Measurements from ENCODE around the gene SLC44A3. TPM values are rescaled to one million over a fixed set of nuclear protein-coding genes. Genes with fewer than 3 reads are reported as not detected.

Gene SLC44A3
- total RNA-seq, 4 donors from 2014 or later: 0.19 TPM; not detected in 3

- in situ Hi-C loops (cut with MboI; ENCODE audit: low sequenced_read_pairs in 4 of 4) (no loop called here), intact Hi-C loops (cut with DNase I; ENCODE audit: low total_unique reads) (loop anchor here (5.0 kb wide), 1 partner anchor 884 kb away; no protein-coding TSS in a partner anchor)
- Histone ChIP-seq H3K9me3 (no peaks in the 10 kb centered on the region), H3K27ac (no peak overlapping the region), H3K4me1 (no peaks in the 10 kb centered on the region), H3K27me3 (no peaks in the 10 kb centered on the region), H3K36me3 (no peaks in the 10 kb centered on the region), H3K4me3 (no peak overlapping the region)
- DNase-seq: no peak
- ATAC-seq: no peak
- TF ChIP-seq CTCF (IDR thresholded peaks at IDR 0.05 in 4 of 5, conservative IDR thresholded peaks at IDR 0.05 in 1 of 5): no peak
- no peak for TF ChIP-seq POLR2A (IDR thresholded peaks at IDR 0.05)
Observed at GRCh38 chr1:94840808-94841207, 20.7 kb downstream of the SLC44A3 start.

GRCh38 chr1:94843430-94843829, 23.3 kb downstream of the SLC44A3 start:
- H3K4me3 ChIP-seq: no peak overlapping the region
- no peak overlapping the region for H3K27ac ChIP-seq
- H3K9me3 ChIP-seq: no peaks in the 10 kb centered on the region
- H3K36me3 ChIP-seq: no peaks in the 10 kb centered on the region
- H3K27me3 ChIP-seq: no peaks in the 10 kb centered on the region
- ATAC-seq: no peak
- no peaks in the 10 kb centered on the region for H3K4me1 ChIP-seq
- intact Hi-C loops (cut with DNase I; ENCODE audit: low total_unique reads) (loop anchor here (5.0 kb wide), 1 partner anchor 886 kb away; no protein-coding TSS in a partner anchor), in situ Hi-C loops (cut with MboI; ENCODE audit: low sequenced_read_pairs in 4 of 4) (no loop called here)
- TF ChIP-seq POLR2A (IDR thresholded peaks at IDR 0.05) (no peak), CTCF (IDR thresholded peaks at IDR 0.05 in 4 of 5, conservative IDR thresholded peaks at IDR 0.05 in 1 of 5) (no peak)
- no peak for DNase-seq

GRCh38 chr1:94843846-94844245, 23.7 kb downstream of the SLC44A3 start:
- no peak overlapping the region for H3K4me3 ChIP-seq
- intact Hi-C loops (cut with DNase I; ENCODE audit: low total_unique reads) (loop anchor here (5.0 kb wide), 1 partner anchor 887 kb away; no protein-coding TSS in a partner anchor), in situ Hi-C loops (cut with MboI; ENCODE audit: low sequenced_read_pairs in 4 of 4) (no loop called here)

GRCh38 chr1:94846308-94846707, 26.2 kb downstream of the SLC44A3 start:
- Histone ChIP-seq H3K4me1 (no peaks in the 10 kb centered on the region), H3K27ac (no peak overlapping the region), H3K27me3 (no peaks in the 10 kb centered on the region), H3K4me3 (no peak overlapping the region), H3K36me3 (no peaks in the 10 kb centered on the region), H3K9me3 (no peaks in the 10 kb centered on the region)
- in situ Hi-C loops (cut with MboI; ENCODE audit: low sequenced_read_pairs in 4 of 4) (no loop called here), intact Hi-C loops (cut with DNase I; ENCODE audit: low total_unique reads) (no loop called here)
- no peak for DNase-seq
- TF ChIP-seq CTCF (IDR thresholded peaks at IDR 0.05 in 4 of 5, conservative IDR thresholded peaks at IDR 0.05 in 1 of 5) (no peak), POLR2A (IDR thresholded peaks at IDR 0.05) (no peak)
- no peak for ATAC-seq

More at GRCh38 chr1:94843846-94844245, 23.7 kb downstream of the SLC44A3 start:
- Histone ChIP-seq H3K27me3 (no peaks in the 10 kb centered on the region), H3K4me1 (no peaks in the 10 kb centered on the region), H3K9me3 (no peaks in the 10 kb centered on the region), H3K36me3 (no peaks in the 10 kb centered on the region), H3K27ac (no peak overlapping the region)
- ATAC-seq (no peak), DNase-seq (no peak)
- TF ChIP-seq POLR2A (IDR thresholded peaks at IDR 0.05) (no peak), CTCF (IDR thresholded peaks at IDR 0.05 in 4 of 5, conservative IDR thresholded peaks at IDR 0.05 in 1 of 5) (no peak)

GRCh38 chr1:94851571-94851970, 31.4 kb downstream of the SLC44A3 start:
- ATAC-seq (no peak), DNase-seq (no peak)
- intact Hi-C loops (cut with DNase I; ENCODE audit: low total_unique reads) (loop anchor here (5.0 kb wide), 1 partner anchor 381 kb away; the partner anchor contains the start of gene RWDD3), in situ Hi-C loops (cut with MboI; ENCODE audit: low sequenced_read_pairs in 4 of 4) (loop anchor here (5.0 to 25.0 kb wide), 2 partner anchors 191 to 386 kb away; partner anchors contain the start of gene RWDD3 (in 3 of the 4))
- H3K9me3 ChIP-seq: no peaks in the 10 kb centered on the region
- no peaks in the 10 kb centered on the region for H3K27me3 ChIP-seq
- no peak overlapping the region for H3K27ac ChIP-seq
- TF ChIP-seq CTCF (IDR thresholded peaks at IDR 0.05 in 4 of 5, conservative IDR thresholded peaks at IDR 0.05 in 1 of 5) (no peak), POLR2A (IDR thresholded peaks at IDR 0.05) (no peak)
- peaks cover 0 to 9% of the 10 kb centered on the region in 2 donors for H3K4me1 ChIP-seq
- H3K36me3 ChIP-seq: no peaks in the 10 kb centered on the region
- no peak overlapping the region for H3K4me3 ChIP-seq
